Coronary artery (tissue), 2 donors: Measurements from ENCODE around the gene STARD7.

ENCODE experiments used
- DNase-seq: peaks from one replicate; pipeline ENCODE4 v3.0.0-alpha.2; 2017; ENCODE audit warnings: low spot score
- H3K27ac ChIP-seq, 2 donors: fragments of 200-600 bp; sonication (generic); one replicate each; pipeline ENCODE4 v1.5.1; 2016 to 2019
- H3K4me3 ChIP-seq: fragments of 200-600 bp; sonication (generic); 2 replicates; pipeline ENCODE4 v1.5.1; 2016; ENCODE audit warnings: mild to moderate bottlenecking, moderate library complexity
- TF ChIP-seq, protein P1 (sequence below): fragments of 200-600 bp; sonication (generic); IDR thresholded peaks from one replicate; pipeline ENCODE4 v1.5.1; 2019; ENCODE audit warnings: antibody characterized with exemption

The STARD7 gene

DNA sequence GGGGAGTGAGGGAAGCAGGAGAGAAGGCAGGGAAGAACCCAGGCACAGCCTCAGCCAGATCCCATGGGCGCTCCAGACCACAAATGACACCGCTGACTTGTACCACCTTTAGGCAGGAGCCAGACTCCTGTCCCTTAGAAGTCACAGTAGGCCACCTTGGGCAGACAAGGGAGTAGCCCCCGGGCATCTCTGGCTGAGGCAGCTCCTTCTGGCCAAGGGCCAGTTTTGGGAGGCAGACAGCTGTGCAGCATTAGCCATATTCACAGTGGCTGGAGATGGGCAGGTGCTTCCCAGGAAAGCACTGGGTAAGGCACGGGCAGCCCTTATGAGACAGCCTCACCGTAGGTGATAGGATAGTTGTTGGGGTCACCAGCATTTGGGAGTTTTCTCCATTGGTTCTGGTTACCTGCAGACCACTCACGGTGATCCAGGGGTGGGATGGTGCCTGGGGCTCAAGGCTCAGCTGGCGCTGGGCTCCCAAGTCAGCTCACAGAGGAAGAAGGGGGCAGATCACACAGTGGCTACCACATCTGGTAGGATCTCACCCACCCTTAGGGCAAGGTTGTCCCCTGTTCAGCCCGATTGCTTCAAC is 72.4 kb downstream of the STARD7 start:
- no peak for DNase-seq
- H3K27ac ChIP-seq: no peak overlapping the region

DNA sequence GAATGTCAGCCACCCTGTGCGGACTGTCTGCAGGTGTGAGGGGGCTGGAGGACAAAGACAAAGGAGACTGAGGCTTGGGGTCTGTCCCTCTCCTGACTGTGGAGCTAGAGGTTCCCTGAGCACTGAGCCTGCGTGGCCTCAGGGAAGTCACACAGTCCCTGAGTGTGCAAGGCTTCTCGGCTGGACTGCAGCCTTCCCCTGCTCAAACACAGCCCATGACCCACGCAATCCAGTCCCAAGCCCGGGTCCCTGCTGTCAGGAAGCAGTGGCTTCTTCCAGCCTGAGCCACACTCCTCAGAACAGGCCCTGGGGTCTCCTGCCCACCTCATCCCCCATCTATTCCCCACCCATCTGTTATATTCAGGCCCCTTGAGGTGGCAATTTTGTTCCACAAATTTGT is 73.0 kb downstream of the STARD7 start:
- no peak for DNase-seq
- no peak overlapping the region for H3K4me3 ChIP-seq
- no peak overlapping the region for H3K27ac ChIP-seq
- TF ChIP-seq, protein P1, sequence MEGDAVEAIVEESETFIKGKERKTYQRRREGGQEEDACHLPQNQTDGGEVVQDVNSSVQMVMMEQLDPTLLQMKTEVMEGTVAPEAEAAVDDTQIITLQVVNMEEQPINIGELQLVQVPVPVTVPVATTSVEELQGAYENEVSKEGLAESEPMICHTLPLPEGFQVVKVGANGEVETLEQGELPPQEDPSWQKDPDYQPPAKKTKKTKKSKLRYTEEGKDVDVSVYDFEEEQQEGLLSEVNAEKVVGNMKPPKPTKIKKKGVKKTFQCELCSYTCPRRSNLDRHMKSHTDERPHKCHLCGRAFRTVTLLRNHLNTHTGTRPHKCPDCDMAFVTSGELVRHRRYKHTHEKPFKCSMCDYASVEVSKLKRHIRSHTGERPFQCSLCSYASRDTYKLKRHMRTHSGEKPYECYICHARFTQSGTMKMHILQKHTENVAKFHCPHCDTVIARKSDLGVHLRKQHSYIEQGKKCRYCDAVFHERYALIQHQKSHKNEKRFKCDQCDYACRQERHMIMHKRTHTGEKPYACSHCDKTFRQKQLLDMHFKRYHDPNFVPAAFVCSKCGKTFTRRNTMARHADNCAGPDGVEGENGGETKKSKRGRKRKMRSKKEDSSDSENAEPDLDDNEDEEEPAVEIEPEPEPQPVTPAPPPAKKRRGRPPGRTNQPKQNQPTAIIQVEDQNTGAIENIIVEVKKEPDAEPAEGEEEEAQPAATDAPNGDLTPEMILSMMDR: no peak

More for the DNA sequence above, 72.4 kb downstream of the STARD7 start:
- TF ChIP-seq, protein P1: no peak
- no peak overlapping the region for H3K4me3 ChIP-seq

DNA sequence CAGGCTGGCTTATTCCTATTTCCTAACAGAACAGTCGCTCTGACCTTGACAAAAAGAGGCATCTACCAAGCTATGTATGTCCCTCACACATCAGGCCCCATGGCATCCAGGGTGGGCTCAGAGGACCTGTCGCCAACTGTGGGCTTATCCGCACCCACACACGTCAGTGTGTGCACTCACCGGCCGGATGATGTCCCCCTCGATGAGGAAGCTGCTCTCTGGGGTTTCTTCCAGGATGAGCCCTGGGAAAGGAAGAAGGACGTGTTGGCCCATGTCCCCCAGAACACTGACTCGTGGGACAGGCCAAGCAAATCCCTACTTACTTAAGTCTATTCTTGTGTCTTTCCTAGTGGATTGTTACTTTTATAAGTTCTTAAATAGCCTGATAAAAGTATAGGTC is 73.5 kb downstream of the STARD7 start:
- no peak overlapping the region for H3K27ac ChIP-seq
- no peak overlapping the region for H3K4me3 ChIP-seq
- TF ChIP-seq, protein P1: no peak
- no peak for DNase-seq
